Calu3 (cell line): ENCODE data around the gene ENO1. TPM values are rescaled to one million over a fixed set of nuclear protein-coding genes. Genes with fewer than 3 reads are reported as not detected.

Experiments
- BruUV-seq: library from RNA; stranded (reverse); fragments of 400-500 nt; replicated peaks from 2 replicates; lab custom pipeline; 2021; lab: Mats Ljungman, UMichigan
- CTCF ChIA-PET: fragments of 300-600 bp; sonication (Branson Sonifier 250); formaldehyde crosslinking; loops from one replicate; lab custom pipeline; 2022; ENCODE audit warnings: antibody characterized with exemption; lab: Charles Lee
- DNase-seq: peaks from one replicate; pipeline ENCODE4 v3.0.0; 2022
- H3K27ac Mint-ChIP-seq: one replicate; pipeline ENCODE4 v1.8.0; 2022; ENCODE audit warnings: mixed read lengths; ENCODE audit not compliant: unreplicated experiment
- H3K27me3 Mint-ChIP-seq: one replicate; pipeline ENCODE4 v1.8.0; 2022; ENCODE audit warnings: mixed read lengths; ENCODE audit not compliant: unreplicated experiment
- H3K36me3 Mint-ChIP-seq: one replicate; pipeline ENCODE4 v1.8.0; 2022; ENCODE audit warnings: mild to moderate bottlenecking, moderate library complexity, mixed read lengths; ENCODE audit not compliant: insufficient read depth, unreplicated experiment
- H3K4me1 Mint-ChIP-seq: one replicate; pipeline ENCODE4 v1.8.0; 2022; ENCODE audit warnings: mild to moderate bottlenecking, low read depth, mixed read lengths; ENCODE audit not compliant: unreplicated experiment
- H3K4me3 Mint-ChIP-seq: one replicate; pipeline ENCODE4 v1.8.0; 2022; ENCODE audit warnings: mild to moderate bottlenecking, low read depth, moderate library complexity, mixed read lengths; ENCODE audit not compliant: unreplicated experiment
- H3K9me3 Mint-ChIP-seq: one replicate; pipeline ENCODE4 v1.8.0; 2022; ENCODE audit warnings: low read depth, mixed read lengths; ENCODE audit not compliant: unreplicated experiment
- CTCF ChIP-seq: fragments of 200-600 bp; IDR thresholded peaks from one replicate; pipeline ENCODE4 v1.8.0; 2022; ENCODE audit warnings: antibody characterized with exemption; ENCODE audit not compliant: unreplicated experiment
- intact Hi-C: fragments of 100-400 bp; cut with micrococcal nuclease; formaldehyde crosslinking; loops from one replicate; pipeline ENCODE4 v1.10.0; 2022; ENCODE audit not compliant: unreplicated experiment
- total RNA-seq: library from RNA; stranded (reverse); gene quantifications from 2 replicates; pipeline ENCODE4 v1.2.3, GENCODE V29; 2022

Gene ENO1
- total RNA-seq, 1 experiment from 2014 or later: 1,003 TPM

- intact Hi-C loops: no loop called here
- H3K9me3 Mint-ChIP-seq: no peaks in the 10 kb centered on the region
- no TSS peak for BruUV-seq
- TF ChIP-seq CTCF: no peak
- H3K27ac Mint-ChIP-seq: no peak overlapping the region
- CTCF ChIA-PET: no interaction called here
- H3K36me3 Mint-ChIP-seq: peaks cover 77% of the 10 kb centered on the region
- H3K27me3 Mint-ChIP-seq: no peaks in the 10 kb centered on the region
- no peak for DNase-seq
- peaks cover 18% of the 10 kb centered on the region for H3K4me1 Mint-ChIP-seq
- H3K4me3 Mint-ChIP-seq: no peak overlapping the region
These were observed 13.7 kb downstream of the ENO1 start for GRCh38 chr1:8864713-8865344.

GRCh38 chr1:8863794-8864233 is 14.7 kb downstream of the ENO1 start:
- no TSS peak for BruUV-seq
- Mint-ChIP-seq H3K27ac (no peak overlapping the region), H3K4me1 (peaks cover 11% of the 10 kb centered on the region), H3K9me3 (no peaks in the 10 kb centered on the region), H3K4me3 (no peak overlapping the region), H3K36me3 (peaks cover 76% of the 10 kb centered on the region), H3K27me3 (no peaks in the 10 kb centered on the region)
- DNase-seq: no peak
- intact Hi-C loops: no loop called here
- no peak for TF ChIP-seq CTCF
- CTCF ChIA-PET: no interaction called here

GRCh38 chr1:8863138-8863537 is 15.3 kb downstream of the ENO1 start:
- no peak for DNase-seq
- no TSS peak for BruUV-seq
- Mint-ChIP-seq H3K4me1 (peaks cover 17% of the 10 kb centered on the region), H3K36me3 (peaks cover 77% of the 10 kb centered on the region), H3K9me3 (no peaks in the 10 kb centered on the region), H3K27me3 (no peaks in the 10 kb centered on the region), H3K4me3 (no peak overlapping the region), H3K27ac (no peak overlapping the region)
- intact Hi-C loops: no loop called here
- no peak for TF ChIP-seq CTCF
- CTCF ChIA-PET: interaction anchor here (1.1 kb wide), 1 partner anchor 14 kb away, joined by 4 read pairs; no protein-coding TSS in a partner anchor

- Mint-ChIP-seq H3K9me3 (no peaks in the 10 kb centered on the region), H3K27me3 (no peaks in the 10 kb centered on the region), H3K4me3 (no peak overlapping the region), H3K4me1 (peaks cover 18% of the 10 kb centered on the region), H3K27ac (no peak overlapping the region), H3K36me3 (peaks cover 74% of the 10 kb centered on the region)
- DNase-seq: peak; percentile 31
- CTCF ChIA-PET: interaction anchor here (1.0 to 1.1 kb wide), 3 partner anchors 14 to 142 kb away, joined by 3 to 4 read pairs (median 4); no protein-coding TSS in a partner anchor
- TF ChIP-seq CTCF: peak; percentile 67
- intact Hi-C loops: no loop called here
- BruUV-seq: no TSS peak
These were observed 16.0 kb downstream of the ENO1 start for GRCh38 chr1:8862528-8862927.
